ENCODE measurements around the gene KIAA1755. TPM values are rescaled to one million over a fixed set of nuclear protein-coding genes. Genes with fewer than 3 reads are reported as not detected.
A peak's percentile ranks its signal among the peaks of the same experiment; 100 is the strongest.

KIAA1755 gene
- total RNA-seq, 1 experiment from 2014 or later: 0.22 TPM

DNA sequence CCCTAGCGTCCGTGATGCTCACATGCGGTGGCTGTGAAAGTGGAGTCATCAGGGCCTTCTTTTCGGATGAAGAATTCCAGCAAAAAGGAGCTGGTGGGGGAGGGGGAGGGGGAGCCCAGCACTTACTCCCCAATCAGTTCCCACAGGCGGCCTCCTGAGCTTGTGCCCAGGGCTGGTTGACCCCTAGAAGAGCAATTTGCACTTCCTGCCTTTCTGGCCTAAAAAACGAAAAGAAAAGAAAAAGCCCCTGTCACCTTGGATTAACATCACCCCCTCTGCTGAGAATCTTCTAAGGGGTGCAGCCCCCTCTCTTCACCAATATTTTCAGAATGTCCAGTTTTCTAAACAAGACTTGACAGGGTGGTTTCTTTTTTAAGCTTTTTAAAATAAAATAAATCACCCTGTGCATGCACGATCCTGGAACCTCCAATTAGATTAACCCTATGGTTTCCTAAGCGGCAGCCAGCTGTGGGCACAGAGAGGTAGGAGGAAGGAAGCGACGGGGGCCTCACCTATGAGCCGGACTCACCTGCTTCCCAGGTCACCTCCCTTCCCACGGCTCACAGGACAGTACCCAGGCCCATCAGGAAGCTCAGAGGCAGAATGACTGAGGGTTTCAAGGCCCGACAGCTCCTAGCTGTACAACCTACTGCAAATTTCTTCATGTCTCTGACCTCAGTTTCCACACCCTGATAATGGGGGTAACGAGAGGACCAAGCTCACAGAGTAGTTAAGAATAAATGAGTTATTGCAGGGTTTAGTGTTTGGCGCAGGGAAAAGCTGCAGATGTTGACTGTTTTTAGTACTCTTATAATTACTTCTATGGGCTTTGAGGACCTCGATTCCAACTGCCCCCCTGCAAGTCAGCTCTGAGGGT, 85.0 kb downstream of the KIAA1755 start:
- H3F3A ChIP-seq (ENCODE audit: insufficient read depth, low read depth): peaks cover 35% of the 10 kb centered on the region
- H3K27ac ChIP-seq: no peak overlapping the region
- H4K20me1 ChIP-seq (ENCODE audit: insufficient read depth): no peaks in the 10 kb centered on the region
- no peaks in the 10 kb centered on the region for H3K9me3 ChIP-seq (ENCODE audit: insufficient read depth, low read depth)
- H2AFZ ChIP-seq: no peak overlapping the region
- no peak for TF ChIP-seq EZH2 (IDR thresholded peaks at IDR 0.05; ENCODE audit: low read depth)
- TF ChIP-seq, protein P1, sequence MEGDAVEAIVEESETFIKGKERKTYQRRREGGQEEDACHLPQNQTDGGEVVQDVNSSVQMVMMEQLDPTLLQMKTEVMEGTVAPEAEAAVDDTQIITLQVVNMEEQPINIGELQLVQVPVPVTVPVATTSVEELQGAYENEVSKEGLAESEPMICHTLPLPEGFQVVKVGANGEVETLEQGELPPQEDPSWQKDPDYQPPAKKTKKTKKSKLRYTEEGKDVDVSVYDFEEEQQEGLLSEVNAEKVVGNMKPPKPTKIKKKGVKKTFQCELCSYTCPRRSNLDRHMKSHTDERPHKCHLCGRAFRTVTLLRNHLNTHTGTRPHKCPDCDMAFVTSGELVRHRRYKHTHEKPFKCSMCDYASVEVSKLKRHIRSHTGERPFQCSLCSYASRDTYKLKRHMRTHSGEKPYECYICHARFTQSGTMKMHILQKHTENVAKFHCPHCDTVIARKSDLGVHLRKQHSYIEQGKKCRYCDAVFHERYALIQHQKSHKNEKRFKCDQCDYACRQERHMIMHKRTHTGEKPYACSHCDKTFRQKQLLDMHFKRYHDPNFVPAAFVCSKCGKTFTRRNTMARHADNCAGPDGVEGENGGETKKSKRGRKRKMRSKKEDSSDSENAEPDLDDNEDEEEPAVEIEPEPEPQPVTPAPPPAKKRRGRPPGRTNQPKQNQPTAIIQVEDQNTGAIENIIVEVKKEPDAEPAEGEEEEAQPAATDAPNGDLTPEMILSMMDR (conservative IDR thresholded peaks at IDR 0.05): no peak
- no peak overlapping the region for H3K4me2 ChIP-seq
- no peaks in the 10 kb centered on the region for H3K9me2 ChIP-seq (ENCODE audit: insufficient read depth)
- BruUV-seq (replicated peaks): no TSS peak
- H3K36me3 ChIP-seq (ENCODE audit: low read depth): no peaks in the 10 kb centered on the region
- H3K4me1 ChIP-seq (replicated peaks; ENCODE audit: insufficient read depth): peaks cover 42% of the 10 kb centered on the region
- intact Hi-C loops (cut with micrococcal nuclease; ENCODE audit: unreplicated experiment): no loop called here
- CTCF ChIA-PET: interaction anchor here (0.6 to 1.6 kb wide), 4 partner anchors 9 to 49 kb away, joined by 3 to 10 read pairs (median 4); no protein-coding TSS in a partner anchor
- no peaks in the 10 kb centered on the region for H3K27me3 ChIP-seq (ENCODE audit: insufficient read depth, low read depth)
- DNase-seq: no peak
- H3K79me2 ChIP-seq (ENCODE audit: low read depth): no peaks in the 10 kb centered on the region
- no peak overlapping the region for H3K4me3 ChIP-seq
- POLR2A ChIA-PET (ENCODE audit: unreplicated experiment): no interaction called here

DNA sequence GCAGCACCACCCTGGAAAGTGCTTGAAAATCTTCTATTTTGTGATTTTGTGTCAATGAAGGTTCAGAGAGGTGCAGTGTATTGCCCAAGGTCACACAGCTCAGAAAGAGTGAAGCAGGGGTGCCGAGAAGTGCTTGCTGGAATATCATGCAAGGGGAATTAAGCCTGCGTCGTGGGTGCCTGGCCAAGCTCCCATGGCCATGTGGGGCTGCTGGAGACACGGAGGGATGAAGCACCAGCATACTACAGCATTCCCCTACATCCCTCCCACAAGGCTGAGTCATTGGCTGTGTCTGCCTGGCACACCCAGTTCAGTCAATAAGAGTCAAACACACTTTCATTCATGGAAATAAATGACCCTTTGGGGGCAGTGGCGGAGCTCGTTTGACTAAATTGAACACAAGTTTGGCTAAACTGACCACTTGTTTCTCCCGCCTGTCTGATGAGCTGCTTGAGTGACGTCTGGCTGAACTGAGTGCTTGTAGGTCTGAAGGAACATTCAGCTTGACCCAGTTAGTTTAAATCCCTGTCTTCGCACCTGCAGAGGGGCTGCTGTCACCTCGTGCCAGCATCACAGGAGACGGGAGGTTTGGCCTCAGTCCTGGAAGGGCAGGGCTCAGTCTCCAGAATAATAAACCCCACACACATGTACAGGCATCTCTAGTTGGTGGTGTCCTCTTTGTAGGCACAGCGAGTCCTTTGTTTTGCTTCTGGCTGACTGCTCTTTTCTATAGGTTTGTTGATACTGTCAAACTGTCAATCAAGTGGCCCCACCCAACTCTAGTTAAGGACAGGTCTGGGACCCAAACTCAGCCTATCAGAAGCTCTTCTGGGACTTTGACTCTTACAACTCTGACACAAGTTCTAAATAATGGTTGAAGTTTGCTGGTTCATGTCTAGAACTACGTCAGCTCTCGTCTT, 87.0 kb downstream of the KIAA1755 start:
- peak; percentile 81 to 91 for DNase-seq
- intact Hi-C loops (cut with micrococcal nuclease; ENCODE audit: unreplicated experiment): loop anchor here (1.0 kb wide), 3 partner anchors 11 to 48 kb away; no protein-coding TSS in a partner anchor
- H3F3A ChIP-seq (ENCODE audit: insufficient read depth, low read depth): peaks cover 45% of the 10 kb centered on the region
- no peaks in the 10 kb centered on the region for H3K79me2 ChIP-seq (ENCODE audit: low read depth)
- no peaks in the 10 kb centered on the region for H3K9me3 ChIP-seq (ENCODE audit: insufficient read depth, low read depth)
- H4K20me1 ChIP-seq (ENCODE audit: insufficient read depth): no peaks in the 10 kb centered on the region
- TSS peak; percentile 34 for BruUV-seq (replicated peaks)
- no peak overlapping the region; the same call in 1 of the 2 replicates for H2AFZ ChIP-seq
- H3K27ac ChIP-seq: peak overlapping the region; percentile 78
- CTCF ChIA-PET: interaction anchor here (0.5 to 1.6 kb wide), 9 partner anchors 9 to 230 kb away, joined by 3 to 31 read pairs (median 3); no protein-coding TSS in a partner anchor
- peak overlapping the region; percentile 62 for H3K4me2 ChIP-seq
- H3K36me3 ChIP-seq (ENCODE audit: low read depth): no peaks in the 10 kb centered on the region
- H3K27me3 ChIP-seq (ENCODE audit: insufficient read depth, low read depth): no peaks in the 10 kb centered on the region
- peaks cover 53% of the 10 kb centered on the region for H3K4me1 ChIP-seq (replicated peaks; ENCODE audit: insufficient read depth)
- H3K4me3 ChIP-seq: no peak overlapping the region
- TF ChIP-seq EZH2 (IDR thresholded peaks at IDR 0.05; ENCODE audit: low read depth): no peak
- TF ChIP-seq, protein P1 (conservative IDR thresholded peaks at IDR 0.05): peak; percentile 41; the same call in 1 of the 2 replicates
- POLR2A ChIA-PET (ENCODE audit: unreplicated experiment): interaction anchor here (0.6 to 0.9 kb wide), 2 partner anchors 24 to 546 kb away, joined by 3 read pairs; no protein-coding TSS in a partner anchor
- H3K9me2 ChIP-seq (ENCODE audit: insufficient read depth): no peaks in the 10 kb centered on the region

DNA sequence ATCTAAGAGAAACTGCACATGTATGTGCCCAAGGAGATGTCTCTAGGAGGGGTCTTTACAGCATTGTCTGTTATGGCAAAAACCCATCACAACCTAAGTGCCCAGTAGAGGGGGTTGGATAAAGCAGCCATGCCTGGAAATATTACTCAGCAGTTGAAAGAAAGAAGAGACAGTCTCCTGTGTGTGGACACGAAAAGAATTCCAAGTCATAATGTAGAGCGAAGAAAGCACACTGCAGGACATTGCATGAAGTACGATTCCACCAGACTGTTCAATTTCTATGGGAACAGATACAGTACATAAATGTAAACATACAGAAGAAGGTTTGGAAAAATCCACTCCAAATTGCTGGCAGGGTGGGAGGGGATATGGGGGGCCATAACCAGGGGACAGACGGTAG, 88.1 kb downstream of the KIAA1755 start:
- Histone ChIP-seq H3K4me3 (no peak overlapping the region), H3K27me3 (ENCODE audit: insufficient read depth, low read depth) (no peaks in the 10 kb centered on the region), H3K79me2 (ENCODE audit: low read depth) (no peaks in the 10 kb centered on the region), H3K36me3 (ENCODE audit: low read depth) (no peaks in the 10 kb centered on the region), H3K27ac (0 out of 2 replicates have a peak overlapping the region, but pooled peaks have one; percentile 78), H3K9me2 (ENCODE audit: insufficient read depth) (no peaks in the 10 kb centered on the region), H4K20me1 (ENCODE audit: insufficient read depth) (no peaks in the 10 kb centered on the region), H3K4me1 (replicated peaks; ENCODE audit: insufficient read depth) (peaks cover 64% of the 10 kb centered on the region), H2AFZ (no peak overlapping the region), H3F3A (ENCODE audit: insufficient read depth, low read depth) (peaks cover 54% of the 10 kb centered on the region), H3K9me3 (ENCODE audit: insufficient read depth, low read depth) (no peaks in the 10 kb centered on the region), H3K4me2 (0 out of 2 replicates have a peak overlapping the region, but pooled peaks have one; percentile 49)
- BruUV-seq (replicated peaks): no TSS peak
- ChIA-PET POLR2A (ENCODE audit: unreplicated experiment) (no interaction called here), CTCF (no interaction called here)
- intact Hi-C loops (cut with micrococcal nuclease; ENCODE audit: unreplicated experiment): no loop called here
- DNase-seq: no peak
- TF ChIP-seq, protein P1 (conservative IDR thresholded peaks at IDR 0.05): peak; percentile 46; the same call in 1 of the 2 replicates
- TF ChIP-seq EZH2 (IDR thresholded peaks at IDR 0.05; ENCODE audit: low read depth): no peak

Data from PC-9 (cell line).